GM21447 (cell line): ENCODE measurements around the gene LAD1.

ENCODE experiments used
- ATAC-seq: cut with Tn5 transposase; IDR thresholded peaks from one replicate; pipeline ENCODE4 v1.9.1; 2021; ENCODE audit not compliant: unreplicated experiment

Gene LAD1

GRCh38 chr1:201365251-201365650, 33.9 kb downstream of the LAD1 start:
- ATAC-seq: no peak

GRCh38 chr1:201364808-201365105, 34.4 kb downstream of the LAD1 start:
- ATAC-seq: no peak

- no peak for ATAC-seq
These were observed 35.7 kb downstream of the LAD1 start for GRCh38 chr1:201363467-201363866.

GRCh38 chr1:201362906-201363305, 36.2 kb downstream of the LAD1 start:
- no peak for ATAC-seq

GRCh38 chr1:201361652-201362504, 37.2 kb downstream of the LAD1 start:
- ATAC-seq: no peak

GRCh38 chr1:201360901-201361651, 38.0 kb downstream of the LAD1 start:
- no peak for ATAC-seq

- ATAC-seq: no peak
These were observed 38.6 kb downstream of the LAD1 start for GRCh38 chr1:201360486-201360885.

GRCh38 chr1:201359873-201360210, 39.3 kb downstream of the LAD1 start:
- no peak for ATAC-seq

- no peak for ATAC-seq
These were observed 39.9 kb downstream of the LAD1 start for GRCh38 chr1:201359031-201359872.

GRCh38 chr1:201358596-201358995, 40.5 kb downstream of the LAD1 start:
- ATAC-seq: no peak

GRCh38 chr1:201357636-201358348, 41.3 kb downstream of the LAD1 start:
- no peak for ATAC-seq

- ATAC-seq: no peak
These were observed 41.9 kb downstream of the LAD1 start for GRCh38 chr1:201357211-201357610.

- ATAC-seq: no peak
These were observed 42.4 kb downstream of the LAD1 start for GRCh38 chr1:201356701-201357100.

GRCh38 chr1:201356236-201356635, 42.9 kb downstream of the LAD1 start:
- no peak for ATAC-seq

- ATAC-seq: no peak
These were observed 43.7 kb downstream of the LAD1 start for GRCh38 chr1:201355471-201355870.

- no peak for ATAC-seq
These were observed 44.2 kb downstream of the LAD1 start for GRCh38 chr1:201354901-201355295.

GRCh38 chr1:201354151-201354900, 44.8 kb downstream of the LAD1 start:
- no peak for ATAC-seq

GRCh38 chr1:201353186-201353940, 45.8 kb downstream of the LAD1 start:
- no peak for ATAC-seq

GRCh38 chr1:201351617-201352016, 47.5 kb downstream of the LAD1 start:
- ATAC-seq: no peak

- no peak for ATAC-seq
These were observed 48.2 kb downstream of the LAD1 start for GRCh38 chr1:201350884-201351283.
